Activated T-cell treated with anti-CD3 and anti-CD28 coated beads, Interleukin-2, amount 50 U/mL, for 4 hours (primary cell): ENCODE data around the gene STX1A. TPM values are rescaled to one million over a fixed set of nuclear protein-coding genes. Genes with fewer than 3 reads are reported as not detected.
A peak's percentile ranks its signal among the peaks of the same experiment; 100 is the strongest.
"Not testable (repeated sequence)": the region's sequence is repeated elsewhere in the genome, so short reads cannot be mapped to it uniquely, and the experiment has no call there.

Source experiments
- ATAC-seq, 2 donors: fragments of 200-7000 bp; cut with Tn5 transposase; one replicate each; pipeline ENCODE4 v1.10.0; 2021
- DNase-seq: peaks from one replicate; pipeline ENCODE4 v3.0.0-alpha.2; 2020
- H3K27me3 Mint-ChIP-seq: one replicate; pipeline ENCODE4 v1.8.0; 2021; ENCODE audit warnings: low read depth, mixed read lengths
- H3K36me3 Mint-ChIP-seq: one replicate; pipeline ENCODE4 v1.8.0; 2022; ENCODE audit warnings: mixed read lengths; ENCODE audit not compliant: insufficient read depth
- H3K4me1 Mint-ChIP-seq: one replicate; pipeline ENCODE4 v1.8.0; 2021; ENCODE audit warnings: low read depth, mixed read lengths
- H3K4me3 Mint-ChIP-seq: one replicate; pipeline ENCODE4 v1.8.0; 2021; ENCODE audit warnings: mild to moderate bottlenecking, moderate library complexity, mixed read lengths
- H3K9me3 Mint-ChIP-seq: one replicate; pipeline ENCODE4 v1.8.0; 2021; ENCODE audit warnings: mixed read lengths
- total RNA-seq, 3 donors: library from RNA; stranded (reverse); gene quantifications; one replicate each; pipeline ENCODE4 v1.2.1, GENCODE V29; 2021

The STX1A gene
- total RNA-seq, 3 donors from 2014 or later: 23.0 to 25.0 (median 24.7) TPM

GRCh38 chr7:73722785-73723184, 3.3 kb upstream of the STX1A start:
- Mint-ChIP-seq H3K4me1 (peaks cover 9% of the 10 kb centered on the region), H3K9me3 (no peaks in the 10 kb centered on the region), H3K27me3 (peaks cover 2% of the 10 kb centered on the region), H3K4me3 (no peak overlapping the region), H3K36me3 (no peaks in the 10 kb centered on the region)
- ATAC-seq: no peak
- DNase-seq: no peak

GRCh38 chr7:73722182-73722581, 2.7 kb upstream of the STX1A start:
- not testable (repeated sequence) for H3K36me3 Mint-ChIP-seq, H3K9me3 Mint-ChIP-seq, H3K27me3 Mint-ChIP-seq, DNase-seq, H3K4me3 Mint-ChIP-seq, ATAC-seq
- H3K4me1 Mint-ChIP-seq: peaks cover 15% of the 10 kb centered on the region

- DNase-seq (no peak), ATAC-seq (no peak)
- Mint-ChIP-seq H3K9me3 (no peaks in the 10 kb centered on the region), H3K36me3 (no peaks in the 10 kb centered on the region), H3K27me3 (no peaks in the 10 kb centered on the region), H3K4me1 (peaks cover 20% of the 10 kb centered on the region), H3K4me3 (no peak overlapping the region)
Observed at GRCh38 chr7:73721377-73721817, 1.9 kb upstream of the STX1A start.

- Mint-ChIP-seq H3K4me3 (peak overlapping the region; percentile 66), H3K4me1 (peaks cover 28% of the 10 kb centered on the region)
- not testable (repeated sequence) for H3K27me3 Mint-ChIP-seq, ATAC-seq, H3K36me3 Mint-ChIP-seq, H3K9me3 Mint-ChIP-seq, DNase-seq
Observed at GRCh38 chr7:73720443-73720842, 974 bp upstream of the STX1A start.

- no peaks in the 10 kb centered on the region for H3K9me3 Mint-ChIP-seq
- H3K4me1 Mint-ChIP-seq: peaks cover 29% of the 10 kb centered on the region
- DNase-seq (no peak), ATAC-seq (no peak)
- H3K27me3 Mint-ChIP-seq: no peaks in the 10 kb centered on the region
- H3K4me3 Mint-ChIP-seq: peak overlapping the region; percentile 66
- no peaks in the 10 kb centered on the region for H3K36me3 Mint-ChIP-seq
Observed at GRCh38 chr7:73719806-73720169, 319 bp upstream of the STX1A start.

- H3K4me3 Mint-ChIP-seq: peak overlapping the region; percentile 84
- ATAC-seq (no peak), DNase-seq (peak; percentile 45)
- no peaks in the 10 kb centered on the region for H3K9me3 Mint-ChIP-seq
- H3K27me3 Mint-ChIP-seq: no peaks in the 10 kb centered on the region
- H3K4me1 Mint-ChIP-seq: peaks cover 29% of the 10 kb centered on the region
- no peaks in the 10 kb centered on the region for H3K36me3 Mint-ChIP-seq
Observed at GRCh38 chr7:73718438-73718881, 1.0 kb downstream of the STX1A start.

- Mint-ChIP-seq H3K36me3 (no peaks in the 10 kb centered on the region), H3K4me3 (peak overlapping the region; percentile 84), H3K27me3 (no peaks in the 10 kb centered on the region), H3K9me3 (no peaks in the 10 kb centered on the region), H3K4me1 (peaks cover 29% of the 10 kb centered on the region)
- ATAC-seq (peak; percentile 79 to 80), DNase-seq (peak; percentile 72)
Observed at GRCh38 chr7:73717991-73718405, 1.5 kb downstream of the STX1A start.

- Mint-ChIP-seq H3K9me3 (no peaks in the 10 kb centered on the region), H3K4me3 (peak overlapping the region; percentile 84), H3K36me3 (no peaks in the 10 kb centered on the region), H3K27me3 (no peaks in the 10 kb centered on the region), H3K4me1 (peaks cover 31% of the 10 kb centered on the region)
- no peak for ATAC-seq
- DNase-seq: no peak
Observed at GRCh38 chr7:73717025-73717807, 2.3 kb downstream of the STX1A start.

GRCh38 chr7:73716318-73716890, 3.1 kb downstream of the STX1A start:
- H3K4me1 Mint-ChIP-seq: peaks cover 31% of the 10 kb centered on the region
- DNase-seq: no peak
- no peak for ATAC-seq
- no peaks in the 10 kb centered on the region for H3K27me3 Mint-ChIP-seq
- no peaks in the 10 kb centered on the region for H3K36me3 Mint-ChIP-seq
- no peak overlapping the region for H3K4me3 Mint-ChIP-seq
- H3K9me3 Mint-ChIP-seq: no peaks in the 10 kb centered on the region

- peak; percentile 20 for DNase-seq
- Mint-ChIP-seq H3K4me1 (peaks cover 31% of the 10 kb centered on the region), H3K4me3 (no peak overlapping the region), H3K27me3 (no peaks in the 10 kb centered on the region), H3K9me3 (no peaks in the 10 kb centered on the region), H3K36me3 (no peaks in the 10 kb centered on the region)
- peak; percentile 41 to 57 for ATAC-seq
Observed at GRCh38 chr7:73715648-73716317, 3.7 kb downstream of the STX1A start.

GRCh38 chr7:73713319-73713718, 6.2 kb downstream of the STX1A start:
- H3K9me3 Mint-ChIP-seq, ATAC-seq, H3K27me3 Mint-ChIP-seq, DNase-seq, H3K4me3 Mint-ChIP-seq, H3K36me3 Mint-ChIP-seq: not testable (repeated sequence)
- H3K4me1 Mint-ChIP-seq: peaks cover 26% of the 10 kb centered on the region

- Mint-ChIP-seq H3K4me1 (peaks cover 21% of the 10 kb centered on the region), H3K36me3 (no peaks in the 10 kb centered on the region), H3K4me3 (no peak overlapping the region)
Observed at GRCh38 chr7:73712773-73713172, 6.7 kb downstream of the STX1A start.

GRCh38 chr7:73708961-73709549, 10.4 kb downstream of the STX1A start:
- DNase-seq (no peak), ATAC-seq (no peak)
- H3K27me3 Mint-ChIP-seq: no peaks in the 10 kb centered on the region
- H3K36me3 Mint-ChIP-seq: no peaks in the 10 kb centered on the region
- no peak overlapping the region for H3K4me3 Mint-ChIP-seq
- peaks cover 14% of the 10 kb centered on the region for H3K4me1 Mint-ChIP-seq
- H3K9me3 Mint-ChIP-seq: no peaks in the 10 kb centered on the region

More at GRCh38 chr7:73712773-73713172, 6.7 kb downstream of the STX1A start:
- Mint-ChIP-seq H3K27me3 (no peaks in the 10 kb centered on the region), H3K9me3 (no peaks in the 10 kb centered on the region)
- ATAC-seq: no peak
- DNase-seq: no peak

GRCh38 chr7:73707045-73707631, 12.3 kb downstream of the STX1A start:
- H3K36me3 Mint-ChIP-seq: peaks cover 3% of the 10 kb centered on the region
- H3K4me1 Mint-ChIP-seq: peaks cover 14% of the 10 kb centered on the region
- no peaks in the 10 kb centered on the region for H3K27me3 Mint-ChIP-seq
- ATAC-seq: no peak
- no peak for DNase-seq
- H3K4me3 Mint-ChIP-seq: no peak overlapping the region
- no peaks in the 10 kb centered on the region for H3K9me3 Mint-ChIP-seq
